Hematopoietic multipotent progenitor cell treated with erythropoietin and hydrocortisone succinate and interleukin-3 and kit ligand, for 4 days (in vitro differentiated cells): ENCODE results near the gene MAPK8.

Source experiments
- DNase-seq: peaks from one replicate; pipeline ENCODE4 v3.0.0-alpha.2; 2015

The MAPK8 gene

GRCh38 chr10:48389272-48389671 lies 82.8 kb downstream of the MAPK8 start:
- no peak for DNase-seq

GRCh38 chr10:48389846-48390557 lies 83.5 kb downstream of the MAPK8 start:
- DNase-seq = no peak

DNA sequence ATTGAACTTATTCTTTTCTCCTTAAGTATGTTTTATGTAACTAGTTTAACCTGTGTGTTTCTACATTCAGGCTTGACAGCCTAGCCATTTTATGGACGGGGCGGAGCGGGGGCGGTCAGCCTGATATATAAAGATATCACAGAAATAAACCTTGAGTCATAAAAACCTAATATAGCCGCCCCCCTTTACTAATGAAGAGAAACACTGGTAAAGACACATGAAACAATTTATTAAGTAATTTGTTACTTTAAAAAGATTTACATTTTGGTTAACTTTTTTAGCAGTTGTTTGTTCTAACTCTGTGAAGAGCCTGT lies 84.0 kb downstream of the MAPK8 start:
- no peak for DNase-seq

- peak; percentile 54 for DNase-seq
These were observed 84.7 kb downstream of the MAPK8 start for GRCh38 chr10:48390933-48391845.

- no peak for DNase-seq
These were observed 85.5 kb downstream of the MAPK8 start for GRCh38 chr10:48391994-48392393.

DNA sequence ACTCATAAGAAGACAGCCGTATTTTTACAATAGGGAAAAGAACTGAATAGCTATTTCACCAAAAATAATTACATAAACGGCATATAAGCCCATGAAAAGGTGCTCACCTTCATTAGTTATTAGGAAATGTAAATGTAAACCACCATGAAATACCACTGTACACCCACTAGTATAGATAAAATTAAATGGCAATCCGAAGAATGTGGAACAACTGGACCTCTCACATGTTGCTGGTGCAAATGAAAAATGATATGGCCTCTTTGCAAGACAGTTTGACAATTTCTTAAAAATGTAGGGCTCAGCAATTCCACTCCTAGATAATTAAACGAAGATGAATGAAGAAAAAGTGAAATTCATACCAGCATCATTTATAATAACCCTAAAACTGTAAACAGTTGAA lies 91.8 kb downstream of the MAPK8 start:
- no peak for DNase-seq

- no peak for DNase-seq
These were observed 92.6 kb downstream of the MAPK8 start for GRCh38 chr10:48399056-48399541.

DNA sequence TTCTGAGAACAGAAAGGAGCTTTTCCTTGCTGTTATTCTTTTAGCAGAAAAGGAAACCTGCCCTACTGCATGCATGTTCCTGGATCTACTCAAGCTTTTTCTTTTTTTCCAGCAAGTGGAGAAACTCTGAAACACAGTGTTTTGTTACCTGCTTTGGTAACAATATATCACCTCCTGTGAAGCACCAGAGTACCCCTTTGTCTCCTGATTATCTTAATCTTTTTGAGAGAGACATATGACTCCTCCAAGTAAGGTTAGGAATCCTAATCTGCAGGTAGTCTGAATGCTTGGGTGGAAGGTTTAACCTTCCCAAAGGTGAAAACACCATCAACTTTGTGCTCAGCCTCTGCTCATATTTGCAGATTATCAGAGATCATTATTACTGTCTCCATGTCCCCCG lies 93.1 kb downstream of the MAPK8 start:
- no peak for DNase-seq

DNA sequence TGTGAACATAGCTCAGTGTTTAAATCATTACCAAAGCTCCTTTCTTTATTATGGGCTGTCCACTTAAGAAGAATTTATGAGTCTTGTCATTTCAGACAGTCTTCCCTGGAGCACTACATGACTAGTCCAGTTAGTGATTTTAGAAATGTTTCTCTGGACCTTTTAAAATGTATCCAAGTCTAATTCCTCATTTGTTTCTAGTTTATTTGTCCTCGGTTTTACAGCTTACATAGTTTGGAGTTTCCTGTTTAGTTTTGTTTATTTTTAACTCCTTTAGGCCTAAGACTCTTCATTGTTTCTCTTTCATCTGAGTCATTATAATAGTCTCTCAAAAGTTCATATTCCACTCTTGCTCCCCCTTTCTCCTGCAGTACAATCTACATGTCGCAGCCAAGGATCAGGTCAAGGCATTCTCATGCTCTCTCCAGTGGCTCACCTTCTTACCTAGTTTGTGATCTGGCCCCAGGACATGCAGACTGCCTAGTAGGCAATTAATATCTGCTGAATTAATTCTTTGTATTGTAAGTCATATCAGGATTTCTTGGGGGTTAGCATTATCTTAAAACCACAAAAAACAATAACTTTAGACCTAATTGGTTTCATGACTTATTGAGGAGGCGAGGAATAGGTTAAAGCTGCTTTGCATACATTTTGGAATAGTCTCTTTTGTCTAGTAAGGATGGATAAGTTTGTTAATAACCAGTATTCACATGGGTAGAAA lies 93.8 kb downstream of the MAPK8 start:
- no peak for DNase-seq

DNA sequence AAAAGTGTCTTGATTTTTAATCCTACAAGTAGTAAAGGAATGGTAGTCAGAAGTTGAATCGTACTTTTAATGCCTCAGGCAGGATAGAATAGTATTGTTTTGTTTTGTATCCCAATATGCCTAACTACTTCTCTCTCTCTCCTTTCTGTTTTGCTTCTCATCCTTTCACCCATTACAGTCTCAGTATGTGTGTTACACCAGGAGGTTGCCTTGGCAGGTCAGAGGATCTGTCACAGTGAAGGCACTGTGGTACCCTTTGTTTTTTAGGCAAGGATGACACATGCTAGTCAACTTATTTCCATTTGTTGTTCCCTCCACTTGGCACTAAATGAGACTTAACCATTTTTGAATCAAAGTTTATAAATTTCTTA lies 94.4 kb downstream of the MAPK8 start:
- DNase-seq = no peak

DNA sequence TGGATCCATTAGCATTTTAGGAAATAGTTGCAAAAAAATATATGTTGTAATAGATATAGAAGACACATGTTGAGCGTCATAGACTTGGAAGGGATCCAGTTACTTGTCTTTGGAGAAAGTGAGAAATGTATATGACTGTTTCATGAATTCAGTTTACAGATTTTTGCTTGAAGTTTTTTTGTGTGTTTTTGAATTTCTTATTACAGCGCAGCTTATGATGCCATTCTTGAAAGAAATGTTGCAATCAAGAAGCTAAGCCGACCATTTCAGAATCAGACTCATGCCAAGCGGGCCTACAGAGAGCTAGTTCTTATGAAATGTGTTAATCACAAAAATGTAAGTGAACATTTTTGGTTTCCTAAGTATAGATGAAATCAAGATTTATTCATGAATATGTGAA lies 98.2 kb downstream of the MAPK8 start:
- peak; percentile 46 for DNase-seq

DNA sequence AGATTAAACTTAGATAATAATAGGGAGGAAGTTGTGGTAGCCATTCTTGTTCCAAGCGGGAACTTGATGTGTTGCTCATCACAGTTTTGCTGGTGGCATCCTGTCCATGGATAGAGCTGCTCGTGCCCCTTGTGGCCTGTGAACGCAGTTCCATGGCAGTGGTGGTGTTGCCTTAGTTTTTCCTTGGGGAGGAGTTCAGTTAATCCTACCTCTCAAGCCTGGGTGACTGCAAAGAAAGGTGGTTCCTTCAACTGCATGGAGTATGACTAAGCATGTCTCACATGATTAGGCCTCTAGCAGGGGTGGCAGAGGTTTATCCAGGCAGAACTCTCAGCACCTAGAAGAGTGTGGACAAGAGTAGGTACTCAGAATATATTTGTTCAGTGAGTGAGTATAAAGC lies 99.7 kb downstream of the MAPK8 start:
- peak; percentile 36 for DNase-seq

GRCh38 chr10:48406658-48407057 lies 100.2 kb downstream of the MAPK8 start:
- DNase-seq = no peak

DNA sequence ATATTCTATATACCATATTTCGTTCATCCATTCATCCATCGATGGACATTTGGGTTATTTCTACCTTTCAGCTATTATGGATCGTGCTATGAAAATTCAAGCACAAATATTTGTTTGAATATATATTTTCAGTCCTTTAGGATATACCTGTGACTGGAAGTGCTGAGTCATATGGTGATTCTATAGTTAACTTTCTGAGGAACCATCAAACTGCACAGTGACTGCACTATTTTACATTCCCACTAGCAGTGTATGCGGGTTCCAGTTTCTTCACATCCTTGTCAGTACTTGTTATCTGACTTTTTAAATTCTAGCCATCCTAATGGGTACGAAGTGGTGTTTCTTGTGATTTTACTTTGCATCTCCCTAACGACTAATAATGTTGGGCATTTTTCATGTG lies 104.0 kb downstream of the MAPK8 start:
- DNase-seq = no peak

GRCh38 chr10:48411510-48411909 lies 105.0 kb downstream of the MAPK8 start:
- no peak for DNase-seq

DNA sequence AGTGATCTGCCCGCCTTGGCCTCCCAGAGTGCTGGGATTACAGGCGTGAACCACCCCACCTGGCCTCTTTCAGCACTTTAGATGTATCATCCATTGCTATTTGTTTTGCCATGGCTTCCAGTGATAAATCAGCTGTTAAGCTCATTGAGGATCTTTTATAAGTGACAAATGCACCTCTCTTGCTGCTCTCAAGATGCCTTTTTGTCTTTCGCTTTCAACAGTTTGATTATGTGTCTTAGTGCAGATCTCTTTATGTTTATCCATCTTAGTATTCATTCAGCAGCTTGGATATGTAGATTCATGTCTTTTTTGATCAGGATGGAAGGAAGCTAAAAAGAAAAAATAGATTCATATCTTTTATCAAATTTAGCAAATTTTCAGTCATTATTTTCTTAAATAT lies 105.6 kb downstream of the MAPK8 start:
- no peak for DNase-seq

- no peak for DNase-seq
These were observed 106.5 kb downstream of the MAPK8 start for GRCh38 chr10:48412933-48413332.

GRCh38 chr10:48414160-48414559 lies 107.7 kb downstream of the MAPK8 start:
- no peak for DNase-seq

DNA sequence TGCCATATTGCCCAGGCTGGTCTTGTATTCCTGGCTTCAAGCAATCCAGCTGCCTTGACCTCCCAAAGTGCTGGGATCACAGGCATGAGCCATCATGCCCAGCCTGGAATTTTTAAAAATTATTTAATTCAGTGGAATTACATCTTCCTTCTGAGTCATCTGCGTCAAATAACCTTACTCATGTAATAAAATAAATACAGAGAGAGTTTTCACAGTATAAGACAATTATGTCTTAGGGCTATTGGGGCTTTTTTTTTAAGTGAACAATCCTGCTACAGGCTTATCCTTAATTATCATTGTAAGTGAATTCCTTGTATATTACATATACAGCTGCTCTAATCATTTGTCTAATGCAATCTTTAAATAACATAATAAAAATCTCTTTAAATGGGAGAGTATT lies 108.3 kb downstream of the MAPK8 start:
- no peak for DNase-seq

- no peak for DNase-seq
These were observed 110.2 kb downstream of the MAPK8 start for GRCh38 chr10:48416584-48417232.

- no peak for DNase-seq
These were observed 110.9 kb downstream of the MAPK8 start for GRCh38 chr10:48417374-48417773.

GRCh38 chr10:48418189-48418788 lies 111.8 kb downstream of the MAPK8 start:
- no peak for DNase-seq

- DNase-seq = no peak
These were observed 113.2 kb downstream of the MAPK8 start for GRCh38 chr10:48419714-48420113.
